GM12873 (cell line): Measurements from ENCODE around the gene GPNMB.

Source experiments
- CTCF ChIP-seq: IDR thresholded peaks from 2 replicates; pipeline ENCODE4 v1.5.1; 2012; ENCODE audit warnings: low read depth, mild to moderate bottlenecking, moderate library complexity, low read length, control low read depth; ENCODE audit not compliant: insufficient read depth; ENCODE audit errors: missing control alignments

Gene GPNMB

DNA sequence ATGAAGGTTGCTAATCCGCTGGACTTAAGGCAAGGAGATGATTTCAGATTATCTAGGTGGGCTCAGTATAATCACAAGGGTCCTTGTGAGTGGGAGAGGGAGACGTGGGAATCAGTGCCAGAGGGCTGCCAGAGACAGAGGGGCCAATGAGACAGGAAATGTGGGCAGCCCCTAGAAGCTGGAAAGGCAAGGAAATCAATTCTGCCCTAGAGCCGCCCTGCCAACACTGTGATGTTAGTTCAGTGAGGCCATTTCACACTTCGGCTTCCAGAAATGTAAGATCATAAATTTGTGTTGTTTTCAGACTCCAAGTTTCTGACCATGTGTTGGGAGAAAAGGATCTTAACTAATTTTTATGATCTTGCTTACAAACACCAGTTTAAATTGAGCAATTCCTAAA is 3.6 kb upstream of the GPNMB start:
- TF ChIP-seq CTCF = no peak

DNA sequence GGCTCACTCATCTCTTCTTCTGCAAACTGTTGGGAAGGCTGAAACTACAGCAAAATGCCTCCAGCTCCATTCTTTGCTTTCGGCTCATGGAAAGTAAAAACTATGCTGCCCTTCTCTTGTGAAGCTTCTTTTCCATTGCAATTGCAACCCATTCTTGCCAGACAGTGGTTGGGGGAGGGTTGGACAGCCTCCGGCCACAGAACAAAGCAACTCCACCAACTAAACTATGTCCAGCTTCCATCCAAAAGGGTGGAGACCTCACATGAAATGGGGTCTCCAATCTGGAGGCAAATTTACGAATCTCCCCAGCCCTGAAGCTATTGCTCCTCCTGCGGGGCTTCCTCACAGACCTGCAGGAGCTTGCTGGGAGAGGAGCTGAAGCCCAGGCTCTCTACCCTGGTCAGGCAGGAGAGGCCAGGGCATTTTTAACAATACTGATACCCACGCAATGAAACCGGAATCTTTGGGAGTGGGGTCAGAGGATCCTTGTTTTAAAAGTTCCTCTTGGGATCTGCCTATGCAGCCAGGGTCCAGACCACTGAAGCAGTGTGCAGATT is 549 bp downstream of the GPNMB start:
- no peak for TF ChIP-seq CTCF

GRCh38 chr7:23247603-23248335 is 1.2 kb downstream of the GPNMB start:
- TF ChIP-seq CTCF = no peak

- TF ChIP-seq CTCF = no peak
Observed at GRCh38 chr7:23249486-23249885, 2.9 kb downstream of the GPNMB start.

- TF ChIP-seq CTCF = no peak
Observed at GRCh38 chr7:23254051-23254681, 7.6 kb downstream of the GPNMB start.

DNA sequence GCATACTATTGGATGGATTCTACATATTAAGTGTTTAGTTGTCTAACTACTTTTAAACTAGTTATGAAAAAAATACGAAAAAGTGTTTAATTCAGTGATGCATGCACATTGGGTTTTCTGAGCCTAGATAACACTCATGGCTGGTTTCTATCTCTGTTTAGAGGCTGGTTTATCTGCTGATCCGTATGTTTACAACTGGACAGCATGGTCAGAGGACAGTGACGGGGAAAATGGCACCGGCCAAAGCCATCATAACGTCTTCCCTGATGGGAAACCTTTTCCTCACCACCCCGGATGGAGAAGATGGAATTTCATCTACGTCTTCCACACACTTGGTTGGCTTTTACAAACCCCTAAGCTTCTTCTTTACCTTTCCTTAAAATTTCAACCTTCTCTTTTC is 10.2 kb downstream of the GPNMB start:
- no peak for TF ChIP-seq CTCF

DNA sequence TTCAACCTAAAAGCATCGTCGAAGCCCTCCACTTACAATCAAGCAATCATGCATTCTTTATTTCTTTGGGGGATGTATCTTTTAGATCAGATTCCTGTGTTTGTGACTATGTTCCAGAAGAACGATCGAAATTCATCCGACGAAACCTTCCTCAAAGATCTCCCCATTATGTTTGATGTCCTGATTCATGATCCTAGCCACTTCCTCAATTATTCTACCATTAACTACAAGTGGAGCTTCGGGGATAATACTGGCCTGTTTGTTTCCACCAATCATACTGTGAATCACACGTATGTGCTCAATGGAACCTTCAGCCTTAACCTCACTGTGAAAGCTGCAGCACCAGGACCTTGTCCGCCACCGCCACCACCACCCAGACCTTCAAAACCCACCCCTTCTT is 13.8 kb downstream of the GPNMB start:
- no peak for TF ChIP-seq CTCF
